Right renal cortex interstitium (tissue), 3 donors: Measurements from ENCODE around the gene B4GALNT3. TPM values are rescaled to one million over a fixed set of nuclear protein-coding genes. Genes with fewer than 3 reads are reported as not detected.

Experiments used
- DNase-seq, 3 donors: peaks; one replicate each; pipeline ENCODE4 v3.0.0-alpha.2; 2013; ENCODE audit warnings: low read depth in 3 of 3, low spot score in 2 of 3
- polyA plus RNA-seq, 3 donors: library from polyadenylated mRNA; unstranded; fragments of 120-200 nt; gene quantifications; one replicate each; pipeline ENCODE4 v1.2.1, GENCODE V29; 2013; ENCODE audit not compliant: insufficient read length in 3 of 3

B4GALNT3 gene
- polyA plus RNA-seq, 3 donors, result 14.2 to 16.8 (median 14.6) TPM

GRCh38 chr12:466762-467161 is 7.0 kb downstream of the B4GALNT3 start:
- DNase-seq, result no peak

DNA sequence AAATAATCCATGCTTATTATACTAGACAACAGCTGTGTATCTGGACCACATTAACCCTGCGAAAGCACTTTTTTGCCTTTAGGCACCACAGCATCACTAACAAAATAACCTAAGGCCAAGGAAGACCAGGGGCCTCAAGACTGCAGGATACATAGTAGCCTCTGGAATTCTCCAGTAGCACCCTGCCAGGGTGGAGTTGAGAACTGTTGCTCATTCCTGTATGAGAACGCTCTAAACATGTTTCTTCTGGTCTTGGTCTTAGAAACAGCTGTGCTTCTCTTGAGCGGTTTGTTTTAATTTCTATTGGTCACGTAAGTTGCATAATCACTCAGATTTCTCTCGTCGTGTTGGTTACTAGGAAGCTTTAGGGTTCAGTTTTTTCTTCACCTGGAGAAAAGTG is 7.9 kb downstream of the B4GALNT3 start:
- no peak for DNase-seq

DNA sequence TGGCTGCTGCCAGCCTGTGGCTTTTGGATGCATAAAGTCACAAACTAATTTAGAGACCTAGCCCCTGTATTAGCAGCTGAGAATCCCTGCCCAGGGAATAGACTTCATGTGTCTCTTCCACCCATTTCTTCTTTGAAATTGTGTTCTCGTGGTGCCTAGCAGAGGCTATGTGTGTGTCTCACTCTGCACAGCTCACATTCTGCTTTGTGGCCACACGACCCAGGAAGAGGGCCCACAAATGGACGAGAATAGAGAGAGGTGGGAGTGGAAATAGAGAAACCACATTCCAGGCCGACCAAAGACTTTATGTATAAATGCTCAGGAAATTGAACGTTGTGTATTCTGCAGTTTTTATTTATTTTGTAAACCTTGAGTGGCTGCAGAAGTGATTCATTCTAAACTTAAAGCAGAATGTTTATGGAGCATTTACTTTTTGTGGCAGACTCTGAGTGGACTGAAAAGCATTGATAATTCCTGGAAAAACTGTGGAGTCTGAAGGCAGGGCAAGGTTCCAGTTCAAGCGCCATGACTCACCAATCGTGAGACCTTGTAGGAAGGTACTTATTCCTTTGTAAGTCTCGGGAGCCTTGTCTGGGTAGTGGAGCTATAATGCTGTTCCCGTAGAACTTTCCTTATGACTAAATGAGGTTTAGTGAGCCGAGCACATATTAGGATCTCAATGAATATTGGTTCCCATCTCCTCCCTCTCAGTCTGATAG is 9.1 kb downstream of the B4GALNT3 start:
- DNase-seq, result no peak

DNA sequence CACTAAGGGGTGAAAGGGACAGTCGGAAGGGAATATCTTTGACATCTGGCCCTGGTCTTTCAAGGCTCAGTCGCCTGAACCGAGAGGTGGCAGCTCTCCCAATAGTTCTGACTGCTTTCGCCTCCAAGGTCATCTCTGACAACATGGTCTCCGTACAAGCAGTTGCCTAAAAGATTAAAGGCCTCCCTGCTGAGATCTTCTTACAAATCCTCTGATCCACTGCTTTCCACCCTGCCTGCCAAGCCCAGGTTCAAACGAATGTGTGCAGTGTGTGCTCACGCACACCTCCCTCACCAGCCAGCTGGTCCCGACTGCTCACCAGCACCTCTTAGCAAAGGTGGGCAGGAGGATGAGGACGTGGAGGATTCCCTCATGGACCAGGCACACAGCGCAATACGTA is 10.4 kb downstream of the B4GALNT3 start:
- no peak for DNase-seq

DNA sequence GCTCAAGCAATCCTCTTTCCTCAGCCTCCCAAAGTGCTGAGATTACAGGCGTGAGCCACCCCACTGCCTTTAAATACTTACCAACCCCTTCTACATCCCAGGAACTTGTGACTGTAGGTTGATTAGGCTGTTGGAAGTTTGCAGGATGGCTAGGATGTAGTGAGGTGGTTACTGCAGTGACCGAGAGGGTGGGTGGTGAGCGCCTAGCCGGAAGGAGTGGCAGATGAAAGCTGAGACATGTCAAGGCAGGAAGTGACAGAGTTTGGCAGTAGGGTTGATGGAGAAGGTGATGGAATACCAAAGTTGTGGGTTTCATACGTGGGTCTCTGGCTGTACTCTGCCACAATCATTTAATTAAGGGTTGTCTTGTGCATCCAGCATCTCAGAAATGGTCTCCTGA is 13.5 kb downstream of the B4GALNT3 start:
- no peak for DNase-seq

DNA sequence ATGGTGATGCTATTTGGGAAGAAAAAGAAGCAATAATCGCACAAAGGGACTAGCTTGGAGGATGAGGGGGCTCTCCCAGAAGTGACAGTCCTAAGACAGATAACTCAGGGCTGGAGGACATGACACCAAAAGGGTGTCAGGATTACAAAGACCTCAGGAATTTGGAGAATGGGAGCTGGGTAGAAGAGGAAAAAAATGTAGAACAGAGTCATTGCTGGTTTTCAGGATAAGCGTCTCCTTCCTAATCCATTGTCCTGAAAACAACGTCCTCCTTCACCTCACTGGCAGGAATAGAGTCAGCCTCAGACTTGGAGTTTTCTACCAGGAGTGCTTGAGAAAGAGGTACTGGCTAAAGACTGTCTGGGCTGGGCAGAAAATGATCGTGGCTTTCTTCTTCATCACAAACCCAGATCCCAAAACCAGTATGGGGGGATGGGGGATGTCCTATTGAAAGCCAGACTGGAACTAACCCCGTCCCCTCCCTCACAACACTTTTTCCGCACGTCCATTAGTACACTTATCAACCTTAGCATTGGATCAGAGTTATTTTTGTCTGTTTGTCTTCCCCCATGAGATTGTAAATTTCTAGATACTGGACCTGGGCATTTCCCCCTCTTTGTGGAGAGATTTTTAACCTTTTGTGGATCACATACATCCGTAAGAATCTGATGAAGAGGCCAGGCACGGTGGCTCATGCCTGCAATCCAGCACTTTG is 14.3 kb downstream of the B4GALNT3 start:
- no peak for DNase-seq

DNA sequence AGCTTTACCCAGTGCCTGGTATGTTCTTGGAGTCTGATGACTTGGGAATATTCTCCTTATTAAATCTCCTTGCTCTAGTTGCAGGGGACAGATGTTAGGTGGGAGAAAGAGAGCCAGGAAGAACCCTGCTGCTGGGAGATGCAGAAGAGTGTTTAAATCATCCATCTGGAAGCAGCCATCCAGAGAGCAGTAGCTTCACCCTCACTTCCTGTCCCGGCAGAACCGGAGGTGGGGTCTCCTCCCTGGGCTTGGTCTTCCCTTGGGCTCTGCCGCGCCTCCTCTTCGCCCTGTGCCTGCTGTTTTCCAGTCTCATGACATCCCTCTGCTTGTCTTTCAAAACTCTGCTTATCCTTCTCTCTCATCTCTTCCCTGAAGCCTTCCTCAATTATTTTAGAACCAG is 15.5 kb downstream of the B4GALNT3 start:
- no peak for DNase-seq

DNA sequence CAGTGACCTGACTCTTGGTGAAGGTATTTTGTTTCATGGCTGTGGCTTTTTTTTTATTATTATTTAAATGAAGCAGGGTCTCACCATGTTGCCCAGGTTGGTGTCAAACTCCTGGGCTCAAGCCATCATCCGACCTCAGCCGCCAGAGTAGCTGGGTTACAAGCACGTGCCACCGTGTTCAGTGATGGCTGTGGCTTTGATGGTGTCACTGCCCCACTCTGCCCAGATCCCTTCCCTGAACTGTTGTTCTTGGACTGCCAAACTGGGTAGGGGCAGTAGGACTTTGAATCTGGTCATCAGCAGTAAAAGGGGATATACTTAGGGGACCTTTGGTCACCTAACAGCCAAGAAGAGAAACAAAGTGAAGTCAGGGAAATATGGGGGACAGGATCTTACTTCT is 19.4 kb downstream of the B4GALNT3 start:
- DNase-seq, result no peak

GRCh38 chr12:480831-481816 is 21.4 kb downstream of the B4GALNT3 start:
- DNase-seq, result no peak

DNA sequence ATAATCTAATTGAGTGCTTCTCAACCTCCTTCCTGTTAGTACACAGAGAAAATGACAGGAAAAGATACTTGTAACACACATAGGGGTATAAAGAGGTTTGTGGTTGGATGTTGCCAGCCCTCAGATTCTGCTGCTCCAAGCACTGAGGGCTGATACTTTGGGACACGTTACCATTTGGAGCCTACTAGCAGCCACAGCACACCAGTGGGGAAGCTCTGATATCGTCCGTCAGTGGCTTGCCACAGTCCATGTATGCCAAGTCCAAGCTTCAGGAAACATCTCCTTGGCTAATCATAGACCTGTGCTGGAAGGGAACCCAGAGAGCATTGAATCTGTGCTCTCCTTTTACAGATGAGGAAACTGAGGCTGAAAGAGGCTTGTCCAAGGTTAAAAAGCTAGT is 22.3 kb downstream of the B4GALNT3 start:
- no peak for DNase-seq

GRCh38 chr12:484096-484495 is 24.4 kb downstream of the B4GALNT3 start:
- DNase-seq, result no peak

DNA sequence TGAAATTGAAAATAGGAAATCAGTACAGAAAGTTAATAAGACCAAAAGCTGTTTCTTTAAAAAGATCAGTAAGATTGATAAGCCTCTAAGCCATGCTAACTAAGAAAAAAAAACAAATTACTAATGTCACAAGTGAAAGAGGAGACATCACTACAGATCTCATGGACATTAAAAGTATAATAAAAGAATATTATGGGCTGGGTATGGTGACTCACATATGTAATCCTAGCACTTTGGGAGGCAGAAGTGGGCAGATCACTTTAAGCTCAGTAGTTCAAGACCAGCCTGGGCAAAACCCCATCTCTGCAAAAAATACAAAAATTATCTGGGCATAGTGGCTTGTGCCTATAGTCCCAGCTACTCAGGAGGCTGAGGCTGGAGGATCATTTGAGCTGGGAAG is 30.5 kb downstream of the B4GALNT3 start:
- DNase-seq, result no peak

DNA sequence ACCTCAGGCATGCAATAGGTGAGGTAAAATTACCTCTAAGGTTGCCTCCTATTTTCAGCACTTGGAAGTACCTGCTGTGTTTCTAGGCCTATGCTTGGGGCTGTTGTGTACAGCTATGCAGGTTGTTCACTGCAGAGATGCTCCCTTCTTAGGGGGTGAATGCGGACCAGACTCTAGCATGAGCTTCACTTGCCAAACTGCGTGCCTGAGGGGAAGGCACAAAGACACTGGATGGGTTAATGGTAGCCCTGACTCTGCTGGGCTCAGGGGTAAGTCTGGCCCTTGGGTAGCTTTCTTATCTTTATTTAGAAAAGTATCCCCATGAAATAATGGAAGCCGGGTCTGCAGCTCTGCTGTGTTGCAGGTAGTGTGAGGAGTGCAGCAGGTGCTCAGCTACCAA is 35.7 kb downstream of the B4GALNT3 start:
- DNase-seq, result no peak

GRCh38 chr12:496736-497135 is 37.0 kb downstream of the B4GALNT3 start:
- DNase-seq, result no peak

GRCh38 chr12:497501-498160 is 37.9 kb downstream of the B4GALNT3 start:
- no peak for DNase-seq

DNA sequence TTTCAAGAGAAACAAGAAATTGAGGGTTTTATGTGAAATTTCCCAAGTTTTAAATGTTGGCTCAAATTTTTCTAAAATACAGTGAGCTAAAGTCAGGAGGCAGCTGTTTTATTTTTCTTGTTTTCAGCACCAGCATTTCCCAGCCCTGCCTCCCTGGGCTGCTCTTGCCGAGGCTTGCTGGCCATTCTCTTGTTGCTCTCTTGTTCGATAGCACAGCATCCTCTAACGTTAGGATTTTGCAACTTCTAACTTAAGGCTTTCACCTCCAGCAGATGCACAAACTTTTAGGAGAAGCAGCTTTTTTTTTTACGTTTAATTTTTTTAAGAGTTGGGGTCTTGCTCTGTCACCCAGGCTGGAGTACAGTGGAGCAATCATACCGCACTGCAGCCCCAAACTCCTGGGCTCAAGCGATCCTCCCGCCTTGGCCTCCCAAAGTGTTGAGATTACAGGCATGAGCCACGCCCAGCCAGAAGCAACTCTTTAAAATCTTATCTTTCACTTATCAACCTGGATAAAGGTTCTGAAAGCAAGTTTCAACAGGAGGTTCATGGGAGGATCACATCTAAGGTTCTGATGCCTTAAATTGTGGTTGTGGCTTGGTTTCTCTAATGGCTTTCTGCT is 40.2 kb downstream of the B4GALNT3 start:
- DNase-seq, result no peak

DNA sequence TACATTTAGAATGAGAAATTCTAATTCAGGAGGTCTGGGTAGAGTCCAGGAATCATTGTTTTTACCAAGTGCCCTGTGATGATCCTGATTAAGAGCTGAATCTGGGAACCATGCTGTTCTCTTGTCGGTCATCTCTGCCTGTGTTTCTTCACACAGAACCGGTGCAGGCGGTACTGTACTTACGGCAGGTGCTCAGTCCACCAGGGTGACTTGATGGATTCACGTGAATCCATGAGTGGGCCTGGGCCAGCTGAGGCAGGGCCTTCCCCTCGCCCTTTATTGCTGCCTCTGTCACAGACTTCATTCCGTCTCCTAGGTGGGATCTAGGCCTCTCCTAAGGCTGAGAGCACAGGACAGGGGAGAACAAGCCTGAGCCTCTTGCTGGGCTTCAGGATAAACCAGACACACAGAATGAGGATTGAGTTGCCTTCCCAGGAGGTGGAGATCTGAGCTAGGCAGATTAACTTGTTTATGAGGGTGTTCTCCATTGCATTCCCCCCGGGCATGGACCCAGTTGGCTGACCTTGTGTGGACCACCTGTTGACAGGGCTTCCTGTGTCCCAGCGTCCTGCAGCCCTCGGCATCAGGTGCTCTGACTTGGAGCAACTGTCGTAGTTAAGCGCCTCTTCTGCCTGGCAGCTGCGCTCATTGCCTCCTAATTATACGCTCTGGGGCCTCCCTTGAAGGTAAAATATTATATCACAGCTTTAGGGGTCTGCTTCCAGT is 42.1 kb downstream of the B4GALNT3 start:
- no peak for DNase-seq

DNA sequence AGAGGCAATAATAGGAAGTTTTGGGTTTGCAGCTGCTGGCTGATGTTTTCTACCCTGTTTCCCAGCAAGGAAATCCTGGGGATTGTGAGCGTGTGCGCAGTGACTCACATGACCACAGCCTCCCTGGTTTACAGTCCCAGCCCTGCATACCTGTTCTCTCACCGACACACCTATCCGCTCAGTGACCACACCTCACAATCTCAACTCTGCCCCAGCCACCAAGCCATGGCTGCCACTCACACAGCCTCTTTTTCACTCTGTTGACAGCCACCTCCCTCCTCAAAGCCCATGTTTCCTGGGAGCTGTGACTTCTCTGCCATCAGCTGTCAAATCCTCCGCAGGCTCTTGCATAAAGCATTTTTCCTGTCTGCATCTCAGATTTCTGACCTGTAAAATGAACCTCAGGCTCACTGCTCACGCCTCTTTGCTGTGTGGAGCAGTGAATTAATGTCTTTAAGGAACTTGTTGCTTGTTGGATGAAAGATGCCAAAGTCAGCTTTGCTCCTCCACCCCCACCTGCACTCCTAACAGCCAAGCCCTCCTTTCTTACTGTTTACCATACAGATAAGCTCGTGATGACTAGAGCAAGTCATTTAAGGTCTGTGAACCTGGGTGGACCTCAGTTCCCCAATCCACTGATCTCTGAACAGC is 43.5 kb downstream of the B4GALNT3 start:
- DNase-seq, result no peak

DNA sequence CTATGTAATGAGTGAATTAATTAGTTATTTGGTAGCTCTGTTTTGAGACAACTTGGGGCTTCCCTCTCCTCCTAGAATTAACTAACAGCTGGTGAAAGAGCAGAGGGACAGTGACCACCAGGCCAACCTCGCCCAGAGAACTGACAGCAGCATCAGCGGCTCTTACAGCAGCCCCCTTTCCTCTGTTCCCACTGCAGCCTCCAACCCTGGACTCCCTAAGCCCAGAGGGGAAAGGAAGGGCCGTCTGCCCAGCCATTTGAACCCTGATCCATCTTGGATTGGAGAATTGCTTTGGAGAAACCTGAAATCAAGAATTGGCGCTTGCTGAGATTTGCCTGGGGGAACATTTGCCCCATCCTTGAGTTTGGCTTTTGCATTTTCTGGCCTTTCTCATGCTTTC is 45.5 kb downstream of the B4GALNT3 start:
- DNase-seq, result no peak
